ENCODE data around the gene ALG3.

GRCh38 chr3:184283681-184284080 lies 34.9 kb upstream of the ALG3 start:
- TF ChIP-seq, protein P1, sequence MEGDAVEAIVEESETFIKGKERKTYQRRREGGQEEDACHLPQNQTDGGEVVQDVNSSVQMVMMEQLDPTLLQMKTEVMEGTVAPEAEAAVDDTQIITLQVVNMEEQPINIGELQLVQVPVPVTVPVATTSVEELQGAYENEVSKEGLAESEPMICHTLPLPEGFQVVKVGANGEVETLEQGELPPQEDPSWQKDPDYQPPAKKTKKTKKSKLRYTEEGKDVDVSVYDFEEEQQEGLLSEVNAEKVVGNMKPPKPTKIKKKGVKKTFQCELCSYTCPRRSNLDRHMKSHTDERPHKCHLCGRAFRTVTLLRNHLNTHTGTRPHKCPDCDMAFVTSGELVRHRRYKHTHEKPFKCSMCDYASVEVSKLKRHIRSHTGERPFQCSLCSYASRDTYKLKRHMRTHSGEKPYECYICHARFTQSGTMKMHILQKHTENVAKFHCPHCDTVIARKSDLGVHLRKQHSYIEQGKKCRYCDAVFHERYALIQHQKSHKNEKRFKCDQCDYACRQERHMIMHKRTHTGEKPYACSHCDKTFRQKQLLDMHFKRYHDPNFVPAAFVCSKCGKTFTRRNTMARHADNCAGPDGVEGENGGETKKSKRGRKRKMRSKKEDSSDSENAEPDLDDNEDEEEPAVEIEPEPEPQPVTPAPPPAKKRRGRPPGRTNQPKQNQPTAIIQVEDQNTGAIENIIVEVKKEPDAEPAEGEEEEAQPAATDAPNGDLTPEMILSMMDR (IDR thresholded peaks at IDR 0.05), result no peak
- TF ChIP-seq POLR2A (IDR thresholded peaks at IDR 0.05), result no peak

All from tibial nerve (tissue), 3 donors.